ENCODE measurements around the gene ADD3. TPM values are rescaled to one million over a fixed set of nuclear protein-coding genes. Genes with fewer than 3 reads are reported as not detected.

Gene ADD3
- total RNA-seq, 3 donors from 2014 or later (not counting 1 experiment from before 2014, with no cell fraction given): 341 to 437 (median 344) TPM

DNA sequence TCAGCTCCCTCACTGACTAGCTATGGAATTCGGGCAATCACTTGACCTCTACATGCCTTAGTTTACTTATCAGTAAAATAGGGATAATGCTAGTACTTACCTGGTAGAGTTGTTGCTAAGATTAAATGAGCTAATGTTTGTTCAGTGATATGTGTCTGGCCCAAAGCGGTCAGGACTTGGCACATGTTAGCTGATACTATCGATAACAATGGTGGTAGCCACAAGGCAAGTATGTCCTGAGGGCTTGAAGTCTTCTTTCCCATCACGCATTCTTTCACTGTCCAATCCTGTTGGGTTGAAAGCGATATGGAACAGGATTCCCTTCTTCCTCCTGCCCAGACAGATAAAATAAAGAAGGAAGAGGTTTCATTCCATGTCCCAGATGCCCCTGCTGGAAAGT lies 174.1 kb downstream of the ADD3 start:
- WGBS (ENCODE audit: insufficient coverage): 96% methylated on average over 3 of the region's 5 CpGs
- no peak for DNase-seq
- TF ChIP-seq CTCF (IDR thresholded peaks at IDR 0.05): no peak
- H3K27me3 Mint-ChIP-seq (ENCODE audit: low read depth in 2 of 2): peaks cover 25 to 53% of the 10 kb centered on the region in 2 donors
- no peaks in the 10 kb centered on the region for H3K36me3 Mint-ChIP-seq
- H3K27ac Mint-ChIP-seq: no peak overlapping the region
- Histone ChIP-seq H3K27ac (ENCODE audit: low read length) (no peak overlapping the region), H3K4me3 (ENCODE audit: low read length) (no peak overlapping the region), H3K36me3 (ENCODE audit: control insufficient read depth, insufficient read depth, low read length) (no peaks in the 10 kb centered on the region), H3K27me3 (ENCODE audit: control insufficient read depth, insufficient read depth, low read length) (peaks cover 9% of the 10 kb centered on the region), H3K4me1 (ENCODE audit: control insufficient read depth, insufficient read depth, low read length) (no peaks in the 10 kb centered on the region), H3K9me3 (ENCODE audit: control insufficient read depth, insufficient read depth, low read length) (no peaks in the 10 kb centered on the region)
- H3K4me3 Mint-ChIP-seq: no peak overlapping the region
- H3K4me1 Mint-ChIP-seq: no peaks in the 10 kb centered on the region
- intact Hi-C loops (cut with micrococcal nuclease): no loop called here
- no peak for ATAC-seq
- H3K9me3 Mint-ChIP-seq: no peaks in the 10 kb centered on the region

- H3K4me1 ChIP-seq (ENCODE audit: control insufficient read depth, insufficient read depth, low read length): no peaks in the 10 kb centered on the region
- no peak overlapping the region for H3K27ac Mint-ChIP-seq
- no peak overlapping the region for H3K27ac ChIP-seq (ENCODE audit: low read length)
- H3K36me3 ChIP-seq (ENCODE audit: control insufficient read depth, insufficient read depth, low read length): no peaks in the 10 kb centered on the region
- TF ChIP-seq CTCF (IDR thresholded peaks at IDR 0.05): no peak
- no peak overlapping the region for H3K4me3 ChIP-seq (ENCODE audit: low read length)
- H3K27me3 ChIP-seq (ENCODE audit: control insufficient read depth, insufficient read depth, low read length): peaks cover 8% of the 10 kb centered on the region
- no peak for DNase-seq
- H3K27me3 Mint-ChIP-seq (ENCODE audit: low read depth in 2 of 2): peaks cover 21 to 50% of the 10 kb centered on the region in 2 donors
- H3K9me3 Mint-ChIP-seq: no peaks in the 10 kb centered on the region
- H3K4me3 Mint-ChIP-seq: no peak overlapping the region
- no peaks in the 10 kb centered on the region for H3K4me1 Mint-ChIP-seq
- intact Hi-C loops (cut with micrococcal nuclease): no loop called here
- 30% methylated on average over 6 of the region's 6 CpGs for WGBS (ENCODE audit: insufficient coverage)
- no peaks in the 10 kb centered on the region for H3K9me3 ChIP-seq (ENCODE audit: control insufficient read depth, insufficient read depth, low read length)
- ATAC-seq: no peak
- no peaks in the 10 kb centered on the region for H3K36me3 Mint-ChIP-seq
Observed at GRCh38 chr10:110184398-110184797, 176.6 kb downstream of the ADD3 start.

Other genes with a start within 250 kb of the ADD3 start
- gene XPNPEP1, start 84.5 kb upstream of the ADD3 start, total RNA-seq: 100 to 1,000 TPM; 102 to 118 (median 106) TPM
- 10 to 100 TPM; 11.2 to 14.1 (median 13.6) TPM for gene MXI1, start 199.6 kb downstream of the ADD3 start, total RNA-seq

Data from natural killer cell (primary cell).